Activated CD8-positive, alpha-beta memory T cell treated with anti-CD3 and anti-CD28 coated beads, Interleukin-2, amount 50 U/mL, for 1 hour (primary cell): Measurements from ENCODE around the gene ATOH8.

Source experiments
- DNase-seq: peaks from one replicate; pipeline ENCODE4 v3.0.0-alpha.2; 2020; ENCODE audit errors: extremely low read depth

The ATOH8 gene

GRCh38 chr2:85718885-85719492 lies 34.8 kb upstream of the ATOH8 start:
- no peak for DNase-seq

GRCh38 chr2:85719609-85720240 lies 34.1 kb upstream of the ATOH8 start:
- DNase-seq, result no peak

- no peak for DNase-seq
Observed at GRCh38 chr2:85720533-85720932, 33.3 kb upstream of the ATOH8 start.

GRCh38 chr2:85721641-85722040 lies 32.1 kb upstream of the ATOH8 start:
- DNase-seq, result no peak

GRCh38 chr2:85722519-85722918 lies 31.3 kb upstream of the ATOH8 start:
- DNase-seq, result no peak

GRCh38 chr2:85723707-85724360 lies 30.0 kb upstream of the ATOH8 start:
- DNase-seq, result no peak

GRCh38 chr2:85724731-85725181 lies 29.0 kb upstream of the ATOH8 start:
- DNase-seq, result no peak

GRCh38 chr2:85725451-85725850 lies 28.3 kb upstream of the ATOH8 start:
- DNase-seq, result no peak

- DNase-seq, result no peak
Observed at GRCh38 chr2:85727798-85728197, 26.0 kb upstream of the ATOH8 start.

GRCh38 chr2:85728342-85728741 lies 25.4 kb upstream of the ATOH8 start:
- DNase-seq, result no peak

- DNase-seq, result no peak
Observed at GRCh38 chr2:85728883-85729824, 24.6 kb upstream of the ATOH8 start.

GRCh38 chr2:85729825-85730510 lies 23.8 kb upstream of the ATOH8 start:
- DNase-seq, result no peak

GRCh38 chr2:85730686-85731230 lies 23.0 kb upstream of the ATOH8 start:
- no peak for DNase-seq

- no peak for DNase-seq
Observed at GRCh38 chr2:85731606-85732005, 22.2 kb upstream of the ATOH8 start.

- DNase-seq, result no peak
Observed at GRCh38 chr2:85732467-85733120, 21.2 kb upstream of the ATOH8 start.

- DNase-seq, result no peak
Observed at GRCh38 chr2:85733121-85733960, 20.4 kb upstream of the ATOH8 start.

- DNase-seq, result no peak
Observed at GRCh38 chr2:85734015-85734414, 19.8 kb upstream of the ATOH8 start.

GRCh38 chr2:85734942-85735608 lies 18.7 kb upstream of the ATOH8 start:
- DNase-seq, result no peak

- DNase-seq, result no peak
Observed at GRCh38 chr2:85735691-85736090, 18.1 kb upstream of the ATOH8 start.
